Osteocyte (in vitro differentiated cells): ENCODE results near the gene RFXANK. TPM values are rescaled to one million over a fixed set of nuclear protein-coding genes. Genes with fewer than 3 reads are reported as not detected.
A peak's percentile ranks its signal among the peaks of the same experiment; 100 is the strongest.

Source experiments
- DNase-seq: peaks from one replicate; pipeline ENCODE4 v3.0.0; 2021; ENCODE audit warnings: mixed read lengths; ENCODE audit not compliant: unreplicated experiment; ENCODE audit errors: extremely low spot score
- H3K27ac Mint-ChIP-seq: one replicate; pipeline ENCODE4 v1.8.0; 2021; ENCODE audit warnings: mild to moderate bottlenecking, mixed read lengths; ENCODE audit not compliant: unreplicated experiment
- H3K27me3 Mint-ChIP-seq: one replicate; pipeline ENCODE4 v1.8.0; 2021; ENCODE audit warnings: mixed read lengths; ENCODE audit not compliant: unreplicated experiment
- H3K36me3 Mint-ChIP-seq: one replicate; pipeline ENCODE4 v1.8.0; 2021; ENCODE audit warnings: mixed read lengths; ENCODE audit not compliant: unreplicated experiment
- H3K4me1 Mint-ChIP-seq: one replicate; pipeline ENCODE4 v1.8.0; 2021; ENCODE audit warnings: mixed read lengths; ENCODE audit not compliant: unreplicated experiment
- H3K4me3 Mint-ChIP-seq: one replicate; pipeline ENCODE4 v1.8.0; 2021; ENCODE audit warnings: mild to moderate bottlenecking, moderate library complexity, mixed read lengths; ENCODE audit not compliant: unreplicated experiment
- H3K9me3 Mint-ChIP-seq: one replicate; pipeline ENCODE4 v1.8.0; 2021; ENCODE audit warnings: mixed read lengths; ENCODE audit not compliant: unreplicated experiment
- total RNA-seq: library from RNA; stranded (reverse); gene quantifications from 2 replicates; pipeline ENCODE4 v1.2.1, GENCODE V29; 2021
- TF ChIP-seq, protein P1 (sequence below): fragments of 200-600 bp; sonication (generic); IDR thresholded peaks from 2 replicates; pipeline ENCODE4 v1.5.0; 2021; ENCODE audit warnings: antibody characterized with exemption, mild to moderate bottlenecking, moderate library complexity

The RFXANK gene
- total RNA-seq, 1 donor from 2014 or later: 75.3 TPM

DNA sequence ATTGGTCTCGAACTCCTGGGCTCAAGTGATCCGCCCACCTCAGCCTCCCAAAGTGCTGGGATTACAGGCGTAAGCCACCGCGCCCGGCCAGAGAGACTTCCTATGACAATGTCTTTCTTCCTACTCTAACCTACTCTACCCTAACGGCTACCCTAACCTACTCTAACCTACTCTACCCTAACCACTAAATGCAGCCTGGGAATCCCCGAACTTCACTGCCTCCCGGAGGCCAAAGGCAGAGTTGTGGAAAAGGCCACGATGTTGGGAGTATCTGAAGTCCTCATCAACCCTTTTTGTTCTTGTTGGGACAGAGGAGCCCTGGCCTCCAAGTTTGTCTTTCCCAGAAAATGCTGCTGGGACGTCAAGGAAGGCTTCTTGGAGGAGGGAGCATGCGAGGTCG is 12.1 kb downstream of the RFXANK start:
- peak overlapping the region; percentile 90 for H3K4me3 Mint-ChIP-seq
- no peak for DNase-seq
- no peaks in the 10 kb centered on the region for H3K9me3 Mint-ChIP-seq
- H3K27ac Mint-ChIP-seq: no peak overlapping the region
- peaks cover 7% of the 10 kb centered on the region for H3K27me3 Mint-ChIP-seq
- peaks cover 13% of the 10 kb centered on the region for H3K4me1 Mint-ChIP-seq
- TF ChIP-seq, protein P1, sequence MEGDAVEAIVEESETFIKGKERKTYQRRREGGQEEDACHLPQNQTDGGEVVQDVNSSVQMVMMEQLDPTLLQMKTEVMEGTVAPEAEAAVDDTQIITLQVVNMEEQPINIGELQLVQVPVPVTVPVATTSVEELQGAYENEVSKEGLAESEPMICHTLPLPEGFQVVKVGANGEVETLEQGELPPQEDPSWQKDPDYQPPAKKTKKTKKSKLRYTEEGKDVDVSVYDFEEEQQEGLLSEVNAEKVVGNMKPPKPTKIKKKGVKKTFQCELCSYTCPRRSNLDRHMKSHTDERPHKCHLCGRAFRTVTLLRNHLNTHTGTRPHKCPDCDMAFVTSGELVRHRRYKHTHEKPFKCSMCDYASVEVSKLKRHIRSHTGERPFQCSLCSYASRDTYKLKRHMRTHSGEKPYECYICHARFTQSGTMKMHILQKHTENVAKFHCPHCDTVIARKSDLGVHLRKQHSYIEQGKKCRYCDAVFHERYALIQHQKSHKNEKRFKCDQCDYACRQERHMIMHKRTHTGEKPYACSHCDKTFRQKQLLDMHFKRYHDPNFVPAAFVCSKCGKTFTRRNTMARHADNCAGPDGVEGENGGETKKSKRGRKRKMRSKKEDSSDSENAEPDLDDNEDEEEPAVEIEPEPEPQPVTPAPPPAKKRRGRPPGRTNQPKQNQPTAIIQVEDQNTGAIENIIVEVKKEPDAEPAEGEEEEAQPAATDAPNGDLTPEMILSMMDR: no peak
- H3K36me3 Mint-ChIP-seq: peaks cover 3% of the 10 kb centered on the region

DNA sequence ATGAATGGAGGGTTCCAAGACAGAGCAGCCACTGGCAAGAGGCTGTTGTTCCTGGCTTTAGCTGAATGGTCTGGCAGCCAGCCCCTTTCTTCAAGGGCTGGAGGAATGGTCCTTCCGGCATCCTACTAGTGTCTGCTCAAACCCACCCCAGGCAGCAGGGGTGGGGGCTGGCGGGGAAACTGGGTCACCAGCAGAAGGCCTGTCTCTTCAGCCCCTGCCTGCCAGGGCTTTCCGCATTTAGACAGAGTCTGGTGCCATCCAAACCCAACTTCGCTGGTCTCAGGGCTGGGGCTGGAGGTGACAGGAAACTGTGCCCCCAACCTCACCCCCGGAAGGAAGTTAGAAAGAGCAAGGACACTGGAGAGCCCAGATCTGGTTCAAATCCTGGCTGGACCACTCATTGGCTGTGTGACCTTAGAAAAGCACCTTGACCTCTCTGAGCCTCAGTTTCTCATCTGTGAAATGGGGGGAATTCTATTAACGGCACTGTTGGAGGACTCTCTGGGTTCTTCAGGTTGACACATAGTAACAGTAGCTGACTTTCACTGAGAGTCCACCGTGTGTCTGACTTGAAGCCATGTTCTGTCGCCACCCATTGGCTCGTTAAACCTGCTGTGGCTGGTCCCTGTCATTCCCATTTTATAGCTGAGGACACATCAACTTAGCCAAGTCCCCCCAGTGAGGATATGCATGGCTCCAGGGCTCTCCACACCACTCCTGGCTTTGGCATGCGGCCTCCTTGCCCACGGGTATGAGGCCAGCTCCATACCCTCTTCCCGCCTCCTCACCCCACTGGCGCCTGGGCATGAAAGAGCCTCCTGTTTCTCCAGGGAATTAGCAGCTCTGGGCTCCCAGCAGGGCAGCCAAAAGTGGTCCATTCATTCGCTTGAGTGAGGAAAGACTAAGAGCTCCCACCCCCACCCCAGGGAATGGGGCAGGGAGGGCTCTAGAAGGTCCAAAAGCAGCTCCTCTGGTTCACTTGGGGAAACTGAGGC is 13.7 kb downstream of the RFXANK start:
- peaks cover 9% of the 10 kb centered on the region for H3K27me3 Mint-ChIP-seq
- peaks cover 13% of the 10 kb centered on the region for H3K4me1 Mint-ChIP-seq
- no peak for DNase-seq
- no peaks in the 10 kb centered on the region for H3K9me3 Mint-ChIP-seq
- H3K36me3 Mint-ChIP-seq: no peaks in the 10 kb centered on the region
- no peak overlapping the region for H3K27ac Mint-ChIP-seq
- TF ChIP-seq, protein P1: no peak
- peak overlapping the region; percentile 10 for H3K4me3 Mint-ChIP-seq

DNA sequence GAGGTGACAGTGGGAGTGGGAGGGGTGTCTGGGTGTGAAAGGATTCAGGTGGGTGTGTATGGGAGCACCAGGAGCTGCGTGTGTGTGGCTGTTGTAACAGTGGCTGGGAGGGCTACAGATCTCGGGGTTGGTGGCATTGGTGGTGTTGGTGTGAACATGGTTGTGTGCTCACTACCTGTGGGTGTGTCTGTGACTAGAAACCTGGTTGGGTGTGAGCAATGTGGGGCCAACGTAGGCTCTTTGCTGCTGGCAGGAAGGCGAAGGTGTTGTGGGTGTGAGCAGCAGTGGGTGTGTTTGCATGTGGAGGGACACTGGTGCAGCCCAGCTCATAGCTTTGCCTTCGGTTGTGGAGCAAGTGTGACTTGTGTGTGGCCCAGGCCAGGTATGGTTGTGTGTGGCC is 14.9 kb downstream of the RFXANK start:
- peaks cover 16% of the 10 kb centered on the region for H3K27me3 Mint-ChIP-seq
- H3K4me3 Mint-ChIP-seq: no peak overlapping the region
- no peaks in the 10 kb centered on the region for H3K36me3 Mint-ChIP-seq
- no peak overlapping the region for H3K27ac Mint-ChIP-seq
- H3K9me3 Mint-ChIP-seq: no peaks in the 10 kb centered on the region
- TF ChIP-seq, protein P1: no peak
- H3K4me1 Mint-ChIP-seq: peaks cover 13% of the 10 kb centered on the region
- no peak for DNase-seq

DNA sequence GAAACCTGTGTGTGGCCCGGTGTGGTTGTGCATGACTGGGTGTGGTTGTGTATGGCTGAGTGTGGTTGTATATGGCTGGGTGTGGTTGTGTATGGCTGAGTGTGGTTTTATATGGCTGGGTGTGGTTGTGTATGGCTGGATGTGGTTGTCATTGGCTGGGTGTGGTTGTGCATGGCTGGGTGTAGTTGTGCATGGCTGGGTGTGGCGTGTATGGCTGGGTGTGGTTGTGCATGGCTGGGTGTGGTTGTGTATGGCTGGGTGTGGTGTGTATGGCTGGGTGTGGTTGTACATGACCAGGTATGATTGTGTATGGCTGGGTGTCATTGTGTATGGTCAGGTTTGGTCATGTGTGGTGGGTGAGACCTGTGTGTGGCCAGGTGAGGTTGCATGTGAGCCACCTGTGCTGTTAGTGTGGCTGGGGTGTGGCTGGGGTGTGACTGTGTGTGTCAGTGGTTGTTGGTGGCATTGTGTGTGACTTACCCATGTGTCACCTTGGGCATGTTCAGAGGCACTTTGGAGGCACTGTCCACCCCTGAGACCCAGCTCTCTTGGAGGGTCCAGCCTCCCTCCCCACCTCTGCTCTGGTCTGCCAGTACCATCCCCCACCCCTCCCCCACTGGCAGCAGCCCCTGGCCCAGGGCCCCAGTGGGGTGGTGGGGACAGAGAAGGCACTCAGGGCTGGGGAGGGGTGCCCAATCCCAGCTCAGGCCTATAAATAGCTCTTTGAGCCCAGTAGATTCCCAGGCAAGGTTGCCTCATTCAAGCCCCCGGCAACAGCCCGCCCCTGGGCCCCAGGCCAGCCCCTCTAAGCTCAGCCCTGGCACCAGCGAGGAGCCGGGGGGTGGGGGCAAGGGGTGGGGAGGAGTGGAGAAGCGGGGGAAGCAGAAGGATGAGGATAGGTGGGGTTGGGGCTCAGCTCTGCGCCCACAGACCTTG is 15.8 kb downstream of the RFXANK start:
- Mint-ChIP-seq H3K36me3 (no peaks in the 10 kb centered on the region), H3K9me3 (no peaks in the 10 kb centered on the region), H3K27ac (no peak overlapping the region), H3K27me3 (peaks cover 20% of the 10 kb centered on the region), H3K4me1 (peaks cover 4% of the 10 kb centered on the region), H3K4me3 (no peak overlapping the region)
- TF ChIP-seq, protein P1: no peak
- no peak for DNase-seq
